Activated T-cell treated with anti-CD3 and anti-CD28 coated beads, Interleukin-2, amount 50 U/mL, for 4 hours (primary cell): Measurements from ENCODE around the gene GALNT5. TPM values are rescaled to one million over a fixed set of nuclear protein-coding genes. Genes with fewer than 3 reads are reported as not detected.

Experiments
- ATAC-seq, 2 donors: fragments of 200-7000 bp; cut with Tn5 transposase; one replicate each; pipeline ENCODE4 v1.10.0; 2021
- DNase-seq: peaks from one replicate; pipeline ENCODE4 v3.0.0-alpha.2; 2020
- H3K27me3 Mint-ChIP-seq: one replicate; pipeline ENCODE4 v1.8.0; 2021; ENCODE audit warnings: low read depth, mixed read lengths
- H3K36me3 Mint-ChIP-seq: one replicate; pipeline ENCODE4 v1.8.0; 2022; ENCODE audit warnings: mixed read lengths; ENCODE audit not compliant: insufficient read depth
- H3K4me1 Mint-ChIP-seq: one replicate; pipeline ENCODE4 v1.8.0; 2021; ENCODE audit warnings: low read depth, mixed read lengths
- H3K4me3 Mint-ChIP-seq: one replicate; pipeline ENCODE4 v1.8.0; 2021; ENCODE audit warnings: mild to moderate bottlenecking, moderate library complexity, mixed read lengths
- H3K9me3 Mint-ChIP-seq: one replicate; pipeline ENCODE4 v1.8.0; 2021; ENCODE audit warnings: mixed read lengths
- total RNA-seq, 3 donors: library from RNA; stranded (reverse); gene quantifications; one replicate each; pipeline ENCODE4 v1.2.1, GENCODE V29; 2021

Gene GALNT5
- total RNA-seq, 3 donors from 2014 or later: 0.05 to 0.15 (median 0.08) TPM

DNA sequence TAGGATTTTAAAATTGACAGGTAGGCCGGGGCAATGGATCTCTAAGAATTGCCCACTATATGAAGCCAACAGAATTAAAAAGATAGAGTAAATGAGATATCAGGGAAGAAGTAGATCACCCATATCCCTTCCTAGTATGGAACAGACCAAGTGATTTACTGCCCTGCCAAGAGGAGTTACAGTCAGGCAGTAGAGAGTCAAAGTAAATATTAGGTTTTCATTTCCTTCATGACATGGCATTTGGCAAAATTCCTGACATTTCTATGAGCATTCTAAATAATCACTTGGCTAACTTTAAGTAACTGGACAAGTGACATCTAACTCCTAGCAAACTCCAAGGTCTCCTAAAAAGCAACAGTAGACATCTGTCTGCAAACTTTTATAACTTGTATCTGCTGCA, 33.5 kb downstream of the GALNT5 start:
- DNase-seq (no peak), ATAC-seq (no peak)
- peaks cover 2% of the 10 kb centered on the region for H3K27me3 Mint-ChIP-seq
- H3K36me3 Mint-ChIP-seq: no peaks in the 10 kb centered on the region
- no peaks in the 10 kb centered on the region for H3K9me3 Mint-ChIP-seq
- H3K4me3 Mint-ChIP-seq: no peak overlapping the region
- H3K4me1 Mint-ChIP-seq: peaks cover 2% of the 10 kb centered on the region

DNA sequence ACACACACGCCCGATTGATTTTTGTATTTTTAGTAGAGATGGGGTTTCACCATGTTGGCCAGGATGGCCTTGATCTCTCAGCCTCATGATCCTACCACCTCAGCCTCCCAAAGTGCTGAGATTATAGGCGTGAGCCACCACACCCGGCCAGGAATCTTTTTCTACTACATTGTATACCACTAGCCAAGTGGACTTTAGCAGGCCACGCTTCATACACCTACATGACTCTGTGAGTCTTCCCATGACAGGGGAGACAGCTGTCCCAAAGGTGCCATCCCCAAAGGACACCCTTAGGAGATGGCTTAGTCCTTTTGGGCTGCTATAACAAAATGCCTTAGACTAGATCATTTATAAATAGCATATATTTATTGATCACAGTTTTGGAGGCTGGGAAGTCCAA, 35.3 kb downstream of the GALNT5 start:
- no peaks in the 10 kb centered on the region for H3K9me3 Mint-ChIP-seq
- DNase-seq (no peak), ATAC-seq (no peak)
- H3K4me1 Mint-ChIP-seq: peaks cover 2% of the 10 kb centered on the region
- no peak overlapping the region for H3K4me3 Mint-ChIP-seq
- no peaks in the 10 kb centered on the region for H3K36me3 Mint-ChIP-seq
- H3K27me3 Mint-ChIP-seq: peaks cover 4% of the 10 kb centered on the region

DNA sequence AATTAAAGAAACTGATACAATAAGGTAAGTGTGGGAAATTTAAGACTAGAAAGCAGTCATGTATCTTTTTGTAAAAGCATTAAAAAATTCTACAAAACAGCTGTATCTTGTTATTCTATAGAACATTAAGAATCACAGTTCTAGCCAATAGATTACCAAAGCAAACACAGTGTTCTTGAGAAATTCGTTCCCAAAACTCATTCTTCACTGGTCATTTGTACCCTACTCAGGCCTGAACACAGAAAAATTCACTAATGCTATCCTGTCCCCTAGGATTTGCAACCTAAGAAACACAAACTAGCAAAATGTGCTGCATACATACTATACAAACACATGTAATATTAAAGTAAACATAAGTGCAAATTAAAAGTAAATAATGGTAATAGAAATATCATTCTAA, 39.0 kb downstream of the GALNT5 start:
- peaks cover 4% of the 10 kb centered on the region for H3K27me3 Mint-ChIP-seq
- ATAC-seq (no peak), DNase-seq (no peak)
- no peaks in the 10 kb centered on the region for H3K36me3 Mint-ChIP-seq
- no peaks in the 10 kb centered on the region for H3K9me3 Mint-ChIP-seq
- H3K4me1 Mint-ChIP-seq: peaks cover 2% of the 10 kb centered on the region
- H3K4me3 Mint-ChIP-seq: no peak overlapping the region

GRCh38 chr2:157296958-157297357, 39.5 kb downstream of the GALNT5 start:
- ATAC-seq (no peak), DNase-seq (no peak)
- Mint-ChIP-seq H3K4me3 (no peak overlapping the region), H3K27me3 (peaks cover 4% of the 10 kb centered on the region), H3K36me3 (no peaks in the 10 kb centered on the region), H3K4me1 (peaks cover 2% of the 10 kb centered on the region), H3K9me3 (no peaks in the 10 kb centered on the region)

DNA sequence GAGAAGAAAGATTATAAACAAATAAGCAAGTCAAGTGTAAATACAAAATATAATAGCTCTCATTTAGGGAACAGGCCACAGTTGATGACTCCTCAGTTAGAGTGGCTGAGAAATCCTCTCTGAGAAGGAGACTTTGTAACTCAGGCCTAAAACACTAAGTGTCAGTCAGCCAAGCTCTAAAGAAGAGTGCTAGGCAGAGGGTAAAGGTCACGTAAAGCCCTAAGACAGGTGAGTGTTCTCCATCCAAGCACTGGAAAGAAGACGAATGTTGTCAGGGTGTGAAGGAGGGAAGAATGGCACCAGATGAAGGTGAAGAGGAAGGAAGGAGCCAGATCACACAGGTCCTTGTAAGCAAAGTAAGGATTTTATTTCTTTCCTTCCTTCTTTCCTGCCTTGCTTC, 43.8 kb downstream of the GALNT5 start:
- Mint-ChIP-seq H3K9me3 (no peaks in the 10 kb centered on the region), H3K36me3 (no peaks in the 10 kb centered on the region), H3K4me3 (no peak overlapping the region), H3K4me1 (peaks cover 3% of the 10 kb centered on the region), H3K27me3 (peaks cover 4% of the 10 kb centered on the region)
- no peak for ATAC-seq
- no peak for DNase-seq

DNA sequence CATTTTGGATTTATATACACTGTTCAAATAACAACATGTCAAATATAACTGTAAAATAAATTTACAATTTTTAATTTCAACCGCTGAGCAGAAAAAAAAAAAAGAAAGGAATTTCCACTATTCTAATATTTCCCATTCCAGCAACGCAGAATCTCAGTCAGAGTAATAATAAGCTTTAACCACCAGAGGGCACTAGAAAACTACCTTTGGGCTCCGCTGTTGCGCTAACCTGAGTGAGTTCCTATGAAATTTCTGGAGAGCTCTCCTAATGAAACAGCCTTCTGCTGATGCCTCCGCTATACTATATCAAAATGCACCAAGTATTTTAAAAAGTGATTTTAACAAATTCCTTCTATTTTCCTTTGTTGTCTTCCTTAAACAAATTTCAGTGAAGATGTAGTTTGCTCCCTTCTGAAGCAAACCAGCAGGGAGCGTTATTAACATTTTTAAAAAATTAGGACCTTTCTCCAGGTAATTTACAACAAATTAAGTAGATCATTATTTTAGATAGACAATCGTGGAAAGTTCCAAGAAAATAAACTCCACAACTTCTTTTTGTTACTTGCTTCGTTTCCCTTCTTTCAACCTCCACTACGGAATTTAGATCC, 45.1 kb downstream of the GALNT5 start:
- H3K36me3 Mint-ChIP-seq: no peaks in the 10 kb centered on the region
- peak; percentile 16 for DNase-seq
- H3K27me3 Mint-ChIP-seq: peaks cover 2% of the 10 kb centered on the region
- ATAC-seq: peak; percentile 69 to 75
- no peak overlapping the region for H3K4me3 Mint-ChIP-seq
- H3K4me1 Mint-ChIP-seq: peaks cover 16% of the 10 kb centered on the region
- H3K9me3 Mint-ChIP-seq: no peaks in the 10 kb centered on the region

GRCh38 chr2:157303612-157304011, 46.1 kb downstream of the GALNT5 start:
- H3K27me3 Mint-ChIP-seq: no peaks in the 10 kb centered on the region
- no peak overlapping the region for H3K4me3 Mint-ChIP-seq
- peaks cover 16% of the 10 kb centered on the region for H3K4me1 Mint-ChIP-seq
- no peak for ATAC-seq
- DNase-seq: no peak
- H3K36me3 Mint-ChIP-seq: no peaks in the 10 kb centered on the region
- no peaks in the 10 kb centered on the region for H3K9me3 Mint-ChIP-seq

GRCh38 chr2:157304811-157305722, 47.6 kb downstream of the GALNT5 start:
- Mint-ChIP-seq H3K4me3 (no peak overlapping the region), H3K9me3 (no peaks in the 10 kb centered on the region), H3K27me3 (no peaks in the 10 kb centered on the region), H3K36me3 (no peaks in the 10 kb centered on the region), H3K4me1 (peaks cover 16% of the 10 kb centered on the region)
- ATAC-seq (no peak), DNase-seq (no peak)

- no peaks in the 10 kb centered on the region for H3K27me3 Mint-ChIP-seq
- H3K4me1 Mint-ChIP-seq: peaks cover 16% of the 10 kb centered on the region
- H3K9me3 Mint-ChIP-seq: no peaks in the 10 kb centered on the region
- H3K36me3 Mint-ChIP-seq: no peaks in the 10 kb centered on the region
- no peak overlapping the region for H3K4me3 Mint-ChIP-seq
- DNase-seq (no peak), ATAC-seq (no peak)
Observed at GRCh38 chr2:157305723-157306110, 48.2 kb downstream of the GALNT5 start.

DNA sequence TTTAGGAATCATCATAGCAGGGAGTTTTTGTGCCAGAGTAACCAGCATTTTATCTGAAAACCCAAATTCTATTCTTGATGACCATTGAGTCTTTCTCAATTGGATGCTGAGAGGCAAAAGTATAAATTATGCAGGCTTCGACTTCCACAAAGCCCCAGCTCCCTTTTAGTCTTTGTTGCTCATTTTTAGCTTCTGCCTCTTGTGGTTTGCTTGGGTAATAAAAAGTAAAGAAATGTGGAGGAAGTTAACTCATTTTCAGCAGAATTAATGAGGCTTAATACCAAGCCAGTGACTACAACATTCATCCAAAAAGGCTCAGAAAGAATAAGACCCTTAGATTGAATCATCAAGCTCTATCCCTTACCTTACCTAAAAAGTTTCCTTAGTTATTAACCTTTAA, 49.5 kb downstream of the GALNT5 start:
- Mint-ChIP-seq H3K27me3 (peaks cover 3% of the 10 kb centered on the region), H3K36me3 (no peaks in the 10 kb centered on the region), H3K9me3 (no peaks in the 10 kb centered on the region), H3K4me1 (peaks cover 19% of the 10 kb centered on the region), H3K4me3 (no peak overlapping the region)
- DNase-seq (no peak), ATAC-seq (peak; percentile 47 to 50)

GRCh38 chr2:157309878-157310277, 52.4 kb downstream of the GALNT5 start:
- no peak for ATAC-seq
- no peaks in the 10 kb centered on the region for H3K36me3 Mint-ChIP-seq
- H3K27me3 Mint-ChIP-seq: peaks cover 3% of the 10 kb centered on the region
- no peak for DNase-seq
- peaks cover 24% of the 10 kb centered on the region for H3K4me1 Mint-ChIP-seq
- H3K4me3 Mint-ChIP-seq: no peak overlapping the region
- no peaks in the 10 kb centered on the region for H3K9me3 Mint-ChIP-seq

DNA sequence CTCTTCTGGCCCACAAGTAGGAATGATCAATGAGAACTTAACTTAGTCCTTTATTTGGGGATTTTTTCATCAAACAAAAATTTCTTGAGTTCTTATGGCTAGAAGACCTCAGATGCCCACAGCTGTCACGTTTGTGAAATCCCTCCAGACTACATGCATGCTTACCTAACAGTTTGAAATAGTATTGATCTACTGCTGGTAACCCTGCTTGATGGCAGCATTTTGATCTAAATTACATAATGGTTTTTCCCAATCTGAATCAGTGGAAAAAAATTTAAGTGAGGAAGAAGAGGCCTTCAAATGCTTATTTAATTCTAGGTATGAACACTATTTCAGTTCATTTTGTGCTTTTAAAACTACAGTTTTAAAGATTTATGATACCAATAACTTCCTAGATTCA, 54.2 kb downstream of the GALNT5 start:
- H3K4me1 Mint-ChIP-seq: peaks cover 18% of the 10 kb centered on the region
- H3K36me3 Mint-ChIP-seq: no peaks in the 10 kb centered on the region
- H3K27me3 Mint-ChIP-seq: peaks cover 3% of the 10 kb centered on the region
- H3K9me3 Mint-ChIP-seq: no peaks in the 10 kb centered on the region
- no peak for ATAC-seq
- DNase-seq: no peak
- H3K4me3 Mint-ChIP-seq: no peak overlapping the region

DNA sequence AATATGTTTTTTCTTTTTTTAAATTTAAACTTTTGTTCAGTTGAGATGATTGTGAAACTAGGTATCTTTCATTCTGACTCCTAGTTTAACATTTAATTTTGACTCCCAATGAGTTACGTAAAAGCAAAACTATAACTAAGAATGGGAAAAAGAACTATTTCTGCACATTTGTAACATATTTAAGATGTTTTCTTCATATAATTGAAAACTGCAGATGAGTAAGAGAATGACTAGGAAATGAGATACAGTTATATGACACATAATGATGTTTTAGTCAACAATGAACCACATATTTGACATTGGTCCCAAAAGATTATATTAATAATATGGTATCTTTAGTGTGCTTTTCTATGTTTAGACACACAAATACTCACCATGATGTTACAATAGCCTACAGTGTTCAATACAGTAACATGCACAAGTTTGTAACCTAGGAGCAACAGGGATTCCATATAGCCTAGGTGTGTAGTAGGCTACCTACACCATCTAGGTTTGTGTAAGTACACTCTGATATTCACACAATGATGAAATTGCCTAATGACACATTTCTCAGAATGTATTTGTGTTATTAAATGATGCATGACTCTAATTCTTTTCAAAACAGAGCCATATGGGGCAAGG, 55.5 kb downstream of the GALNT5 start:
- peak; percentile 74 for ATAC-seq

DNA sequence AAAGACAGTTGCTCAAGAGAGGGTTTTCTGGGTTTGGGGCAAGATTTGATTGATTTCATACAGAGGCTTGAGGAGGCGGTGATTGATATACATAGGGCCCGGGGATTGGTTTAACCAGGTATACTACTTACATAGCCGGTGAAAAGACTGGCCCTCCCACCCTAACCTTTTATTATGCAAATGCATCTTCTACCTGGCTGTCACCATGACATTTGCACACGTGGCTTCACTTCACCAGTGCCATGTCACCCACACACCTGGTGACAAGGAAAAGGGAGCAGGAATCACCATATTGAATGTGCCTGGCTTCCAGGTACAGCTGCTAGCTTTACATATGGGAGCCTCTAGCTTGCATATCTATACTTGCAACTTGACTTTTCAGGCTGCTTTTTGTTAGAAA, 58.4 kb downstream of the GALNT5 start:
- no peaks in the 10 kb centered on the region for H3K9me3 Mint-ChIP-seq
- H3K4me1 Mint-ChIP-seq: peaks cover 9% of the 10 kb centered on the region
- H3K4me3 Mint-ChIP-seq: no peak overlapping the region
- ATAC-seq (no peak), DNase-seq (no peak)
- H3K36me3 Mint-ChIP-seq: peaks cover 4% of the 10 kb centered on the region
- H3K27me3 Mint-ChIP-seq: peaks cover 3% of the 10 kb centered on the region

More for the DNA sequence above, 55.5 kb downstream of the GALNT5 start:
- Mint-ChIP-seq H3K9me3 (no peaks in the 10 kb centered on the region), H3K27me3 (peaks cover 3% of the 10 kb centered on the region), H3K4me1 (peaks cover 9% of the 10 kb centered on the region), H3K4me3 (no peak overlapping the region), H3K36me3 (no peaks in the 10 kb centered on the region)
- no peak for DNase-seq

- Mint-ChIP-seq H3K36me3 (peaks cover 17% of the 10 kb centered on the region), H3K4me1 (peaks cover 4% of the 10 kb centered on the region), H3K4me3 (no peak overlapping the region), H3K9me3 (no peaks in the 10 kb centered on the region), H3K27me3 (no peaks in the 10 kb centered on the region)
- ATAC-seq (no peak), DNase-seq (no peak)
Observed at GRCh38 chr2:157318884-157319283, 61.4 kb downstream of the GALNT5 start.
